ENCODE results near the gene LYPD4.
"Not testable (repeated sequence)": the region's sequence is repeated elsewhere in the genome, so short reads cannot be mapped to it uniquely, and the experiment has no call there.

LYPD4 gene

GRCh38 chr19:41796362-41796761 lies 48.1 kb downstream of the LYPD4 start, which contains the start of gene CEACAM3:
Gene CEACAM3 (plus strand): TSS chr19:41796587. CDS start chr19:41796678, 91 bp downstream.
- DNase-seq: no peak

- DNase-seq: no peak
Measured at GRCh38 chr19:41795031-41795461, 49.4 kb downstream of the LYPD4 start.

GRCh38 chr19:41793414-41793727 lies 51.1 kb downstream of the LYPD4 start:
- no peak for DNase-seq

DNA sequence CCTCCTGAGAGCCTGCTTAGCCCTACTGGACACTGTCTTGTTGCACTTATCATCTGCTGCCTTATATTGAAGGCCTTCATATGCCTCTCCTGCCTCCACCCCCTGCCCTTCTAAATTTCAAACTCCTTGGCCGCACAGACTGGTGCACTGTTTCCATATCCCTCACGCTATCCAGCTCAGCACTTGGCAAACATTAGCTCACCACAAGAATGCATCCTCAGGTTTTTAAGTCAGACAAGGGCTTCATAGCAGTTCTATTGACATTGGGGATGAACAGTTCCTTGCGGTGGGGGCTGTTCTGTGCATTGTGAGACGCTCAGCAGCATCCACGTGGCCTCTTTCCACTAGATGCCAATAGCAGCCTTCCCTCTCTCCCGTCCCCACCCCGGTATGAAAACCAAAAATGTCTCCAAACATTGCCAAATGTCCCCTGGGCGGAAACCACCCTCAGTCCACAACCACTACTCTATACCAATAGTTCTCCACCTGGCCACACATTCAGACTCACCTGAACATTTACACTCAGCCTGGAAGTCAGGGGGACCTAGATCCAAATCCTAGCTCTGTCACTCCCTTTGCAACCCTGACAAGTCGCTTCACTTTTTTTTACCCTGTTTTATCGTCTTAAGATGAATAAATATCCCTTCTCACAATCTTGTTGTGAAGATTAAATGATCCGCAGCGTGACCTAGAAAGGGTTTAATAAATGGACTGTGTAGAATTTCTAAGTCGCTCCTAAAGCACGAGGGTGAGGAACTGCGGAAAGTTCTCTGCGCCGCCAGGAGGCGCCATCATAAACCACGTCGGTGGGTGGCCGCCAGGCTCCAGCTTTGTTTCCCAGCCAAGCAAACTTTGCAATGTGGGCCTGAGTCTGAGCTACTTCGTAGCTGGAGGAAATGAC lies 51.7 kb downstream of the LYPD4 start:
- DNase-seq: no peak

- not testable (repeated sequence) for DNase-seq
Measured at GRCh38 chr19:41789053-41789452, 55.4 kb downstream of the LYPD4 start.

GRCh38 chr19:41788518-41788917 lies 56.0 kb downstream of the LYPD4 start:
- DNase-seq: not testable (repeated sequence)

All from cerebellar nuclear complex (tissue), 1 donor.